ENCODE data around the gene B3GNT5.

GRCh38 chr3:183210341-183210740 is 42.7 kb upstream of the B3GNT5 start:
- TF ChIP-seq CTCF (IDR thresholded peaks at IDR 0.05) = no peak
- TF ChIP-seq POLR2A (IDR thresholded peaks at IDR 0.05) = no peak
- TF ChIP-seq POLR2AphosphoS5 (IDR thresholded peaks at IDR 0.05; ENCODE audit: insufficient read depth in 1 of 2, low read depth in 1 of 2) = no peak
